Nephron (organoid): Measurements from ENCODE around the gene FAM219A.

Experiments
- H3K27ac Mint-ChIP-seq, 3 experiments: 2 replicates each; pipeline ENCODE4 v1.8.0; 2020; ENCODE audit warnings: mixed read lengths in 3 of 3, mild to moderate bottlenecking in 2 of 3, moderate library complexity in 1 of 3
- H3K27me3 Mint-ChIP-seq: 2 replicates; pipeline ENCODE4 v1.8.0; 2021; ENCODE audit warnings: low read depth, mild to moderate bottlenecking, moderate library complexity, mixed read lengths
- H3K36me3 Mint-ChIP-seq: 2 replicates; pipeline ENCODE4 v1.8.0; 2020; ENCODE audit warnings: low read depth, mixed read lengths
- H3K4me1 Mint-ChIP-seq: 2 replicates; pipeline ENCODE4 v1.8.0; 2020; ENCODE audit warnings: mixed read lengths
- H3K4me3 Mint-ChIP-seq, 3 experiments: 2 replicates each; pipeline ENCODE4 v1.8.0; 2020; ENCODE audit warnings: mild to moderate bottlenecking in 3 of 3, mixed read lengths in 3 of 3, moderate library complexity in 2 of 3
- H3K9me3 Mint-ChIP-seq: 2 replicates; pipeline ENCODE4 v1.8.0; 2020; ENCODE audit warnings: mixed read lengths
- TF ChIP-seq, protein P1 (sequence below), 3 experiments: fragments of 200-600 bp; sonication (generic); IDR thresholded peaks; one replicate each; pipeline ENCODE4 v1.5.0; 2021; ENCODE audit warnings: antibody characterized with exemption in 3 of 3; ENCODE audit not compliant: unreplicated experiment in 3 of 3

FAM219A gene

DNA sequence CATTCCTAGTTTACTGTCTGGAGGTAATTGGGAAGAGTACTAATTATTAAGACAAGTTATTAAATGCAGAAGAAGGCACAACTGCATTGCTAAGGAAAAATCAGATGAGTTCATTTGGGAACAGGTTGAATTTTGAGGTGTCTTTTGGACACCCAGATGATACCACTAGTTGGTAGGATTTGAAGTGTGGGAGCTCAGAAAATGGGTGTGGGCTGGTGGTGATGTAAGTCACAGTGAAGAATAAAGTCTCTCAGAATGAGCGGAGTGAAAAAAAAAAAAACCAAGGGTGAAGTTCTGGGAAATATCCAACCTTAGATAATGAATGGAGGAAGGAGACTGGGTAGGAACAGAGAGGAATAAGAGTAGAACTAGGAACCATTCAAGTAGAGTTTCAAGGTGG lies 46.0 kb downstream of the FAM219A start:
- H3K4me3 Mint-ChIP-seq = no peak overlapping the region
- H3K4me1 Mint-ChIP-seq = no peaks in the 10 kb centered on the region
- TF ChIP-seq, protein P1, sequence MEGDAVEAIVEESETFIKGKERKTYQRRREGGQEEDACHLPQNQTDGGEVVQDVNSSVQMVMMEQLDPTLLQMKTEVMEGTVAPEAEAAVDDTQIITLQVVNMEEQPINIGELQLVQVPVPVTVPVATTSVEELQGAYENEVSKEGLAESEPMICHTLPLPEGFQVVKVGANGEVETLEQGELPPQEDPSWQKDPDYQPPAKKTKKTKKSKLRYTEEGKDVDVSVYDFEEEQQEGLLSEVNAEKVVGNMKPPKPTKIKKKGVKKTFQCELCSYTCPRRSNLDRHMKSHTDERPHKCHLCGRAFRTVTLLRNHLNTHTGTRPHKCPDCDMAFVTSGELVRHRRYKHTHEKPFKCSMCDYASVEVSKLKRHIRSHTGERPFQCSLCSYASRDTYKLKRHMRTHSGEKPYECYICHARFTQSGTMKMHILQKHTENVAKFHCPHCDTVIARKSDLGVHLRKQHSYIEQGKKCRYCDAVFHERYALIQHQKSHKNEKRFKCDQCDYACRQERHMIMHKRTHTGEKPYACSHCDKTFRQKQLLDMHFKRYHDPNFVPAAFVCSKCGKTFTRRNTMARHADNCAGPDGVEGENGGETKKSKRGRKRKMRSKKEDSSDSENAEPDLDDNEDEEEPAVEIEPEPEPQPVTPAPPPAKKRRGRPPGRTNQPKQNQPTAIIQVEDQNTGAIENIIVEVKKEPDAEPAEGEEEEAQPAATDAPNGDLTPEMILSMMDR (IDR thresholded peaks at IDR 0.05; ENCODE audit: unreplicated experiment in 3 of 3) = no peak
- no peaks in the 10 kb centered on the region for H3K27me3 Mint-ChIP-seq
- H3K9me3 Mint-ChIP-seq = no peaks in the 10 kb centered on the region
- no peak overlapping the region for H3K27ac Mint-ChIP-seq
- no peaks in the 10 kb centered on the region for H3K36me3 Mint-ChIP-seq

GRCh38 chr9:34409154-34409553 lies 49.2 kb downstream of the FAM219A start:
- Mint-ChIP-seq H3K4me3 (no peak overlapping the region), H3K4me1 (no peaks in the 10 kb centered on the region), H3K27ac (no peak overlapping the region), H3K9me3 (no peaks in the 10 kb centered on the region), H3K36me3 (no peaks in the 10 kb centered on the region), H3K27me3 (no peaks in the 10 kb centered on the region)
- TF ChIP-seq, protein P1 (IDR thresholded peaks at IDR 0.05; ENCODE audit: unreplicated experiment in 3 of 3) = no peak

DNA sequence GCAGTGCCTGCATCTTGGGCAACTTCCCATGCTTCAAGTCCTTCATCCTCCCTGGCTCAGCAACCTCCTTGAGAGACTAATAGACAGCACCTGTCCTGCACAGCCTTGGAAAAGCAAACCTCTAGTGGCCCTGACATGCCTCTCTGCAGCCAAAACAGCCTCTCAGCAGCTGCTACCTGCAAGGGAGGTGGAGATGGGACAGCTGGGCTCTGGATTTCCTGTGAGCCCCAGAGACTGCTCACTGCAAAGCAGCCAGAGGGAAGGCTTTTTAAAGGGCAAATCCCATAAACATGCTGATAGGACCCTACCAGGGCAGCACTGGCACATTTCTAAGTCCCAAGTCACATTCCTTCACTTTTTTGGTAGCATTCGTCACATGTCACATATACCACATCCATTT lies 50.2 kb downstream of the FAM219A start:
- H3K27ac Mint-ChIP-seq = no peak overlapping the region
- no peaks in the 10 kb centered on the region for H3K27me3 Mint-ChIP-seq
- TF ChIP-seq, protein P1 (IDR thresholded peaks at IDR 0.05; ENCODE audit: unreplicated experiment in 3 of 3) = no peak
- no peak overlapping the region for H3K4me3 Mint-ChIP-seq
- H3K9me3 Mint-ChIP-seq = no peaks in the 10 kb centered on the region
- H3K36me3 Mint-ChIP-seq = peaks cover 5% of the 10 kb centered on the region
- H3K4me1 Mint-ChIP-seq = no peaks in the 10 kb centered on the region

DNA sequence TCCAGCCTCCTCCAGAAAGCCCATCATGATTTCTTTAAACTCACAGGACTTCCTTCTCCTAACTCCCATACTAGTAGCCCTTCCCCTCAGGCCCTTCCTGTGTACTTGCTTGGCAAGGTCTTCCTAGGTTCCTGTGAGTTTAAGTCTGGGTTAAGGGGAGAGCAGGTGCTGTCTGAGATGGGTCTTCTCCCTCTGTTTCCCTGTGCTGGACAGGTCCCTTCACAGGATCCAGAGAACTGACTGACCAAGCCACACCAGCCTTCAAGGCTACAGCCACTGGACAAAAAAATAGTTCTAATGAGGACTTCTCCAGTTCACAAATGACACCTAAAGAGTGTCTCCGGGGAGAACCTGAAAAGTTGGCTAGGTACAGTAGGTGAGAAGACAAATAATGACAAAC lies 52.2 kb downstream of the FAM219A start:
- Mint-ChIP-seq H3K9me3 (no peaks in the 10 kb centered on the region), H3K27me3 (no peaks in the 10 kb centered on the region), H3K4me3 (no peak overlapping the region), H3K27ac (no peak overlapping the region), H3K36me3 (peaks cover 9% of the 10 kb centered on the region), H3K4me1 (no peaks in the 10 kb centered on the region)
- TF ChIP-seq, protein P1 (IDR thresholded peaks at IDR 0.05; ENCODE audit: unreplicated experiment in 3 of 3) = no peak

- no peak overlapping the region for H3K27ac Mint-ChIP-seq
- H3K27me3 Mint-ChIP-seq = no peaks in the 10 kb centered on the region
- peaks cover 9% of the 10 kb centered on the region for H3K36me3 Mint-ChIP-seq
- H3K9me3 Mint-ChIP-seq = no peaks in the 10 kb centered on the region
- TF ChIP-seq, protein P1 (IDR thresholded peaks at IDR 0.05; ENCODE audit: unreplicated experiment in 3 of 3) = no peak
- H3K4me1 Mint-ChIP-seq = no peaks in the 10 kb centered on the region
- H3K4me3 Mint-ChIP-seq = no peak overlapping the region
Measured at GRCh38 chr9:34405719-34406118, 52.7 kb downstream of the FAM219A start.

DNA sequence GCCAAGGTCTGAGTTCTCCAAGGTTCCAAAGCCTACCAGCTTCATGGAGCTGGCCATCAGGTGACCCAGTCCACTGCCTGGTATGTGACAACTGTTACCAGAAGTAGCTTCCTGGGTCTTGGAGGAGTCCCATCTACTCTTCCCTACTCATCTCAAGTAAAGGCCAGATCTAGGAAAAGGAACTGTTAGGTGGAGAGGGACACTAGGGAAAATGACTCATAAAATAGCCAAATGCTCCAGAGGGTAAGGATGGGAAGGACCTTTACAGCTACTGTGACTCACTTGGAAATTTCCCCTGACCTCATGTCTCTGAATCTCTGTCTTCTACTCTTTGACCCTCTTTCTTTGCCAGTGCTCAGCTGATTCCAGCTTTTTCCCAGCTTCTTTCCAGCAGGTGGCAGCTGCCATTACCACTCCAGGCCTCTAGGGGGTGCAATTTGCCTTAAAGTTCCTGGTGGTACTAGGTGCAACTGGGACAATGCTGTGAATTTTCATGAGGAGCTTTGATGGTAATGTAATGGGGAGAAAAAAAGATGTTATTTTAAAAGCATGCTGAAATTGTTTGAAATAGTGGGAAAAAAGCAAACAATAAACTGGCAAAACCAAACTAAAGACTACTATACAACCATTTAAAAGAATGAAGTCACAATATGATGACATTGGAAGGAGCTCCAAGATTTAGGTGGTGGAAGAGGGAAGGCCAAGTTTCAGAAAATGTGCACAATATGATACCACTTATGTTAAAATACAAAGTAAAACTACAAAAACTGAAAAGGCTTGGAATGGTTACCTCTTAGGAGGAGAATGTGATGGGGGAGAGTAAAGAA lies 54.6 kb downstream of the FAM219A start:
- Mint-ChIP-seq H3K9me3 (no peaks in the 10 kb centered on the region), H3K27ac (no peak overlapping the region), H3K4me3 (no peak overlapping the region), H3K36me3 (peaks cover 13% of the 10 kb centered on the region), H3K4me1 (no peaks in the 10 kb centered on the region), H3K27me3 (no peaks in the 10 kb centered on the region)
- TF ChIP-seq, protein P1 (IDR thresholded peaks at IDR 0.05; ENCODE audit: unreplicated experiment in 3 of 3) = peak; percentile 96 to 98 (median 96)
